HG03442 (cell line): ENCODE measurements around the gene PRAMEF26.
"Not testable (repeated sequence)": the region's sequence is repeated elsewhere in the genome, so short reads cannot be mapped to it uniquely, and the experiment has no call there.

Experiments
- ATAC-seq: cut with Tn5 transposase; IDR thresholded peaks from one replicate; pipeline ENCODE4 v1.9.1; 2021; ENCODE audit warnings: mild to moderate bottlenecking, moderate library complexity; ENCODE audit not compliant: unreplicated experiment

Gene PRAMEF26

DNA sequence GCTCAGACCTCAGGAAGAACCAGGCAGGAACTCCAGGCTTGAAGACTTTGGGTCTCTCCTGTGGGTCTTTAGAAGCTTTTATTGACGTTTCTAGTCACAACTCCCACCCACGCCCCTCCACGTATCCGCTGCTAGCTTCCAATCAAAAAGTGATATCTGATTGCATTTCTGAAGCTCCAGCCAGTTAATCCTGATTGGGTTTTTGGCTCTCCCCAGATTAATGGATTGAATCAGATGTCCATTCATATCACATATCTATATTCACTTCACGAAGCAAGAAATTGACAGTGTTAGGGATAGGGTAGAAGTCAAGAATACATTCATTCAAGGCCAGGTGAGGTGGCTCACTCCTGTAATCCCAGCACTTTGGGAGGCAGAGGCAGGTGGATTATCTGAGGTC, at the start of gene PRAMEF26:
Gene PRAMEF26, minus strand, starts transcription at position 101 of the 400 bp plus-strand sequence. CDS start 2,914 bp downstream, outside the sequence.
- not testable (repeated sequence) for ATAC-seq

DNA sequence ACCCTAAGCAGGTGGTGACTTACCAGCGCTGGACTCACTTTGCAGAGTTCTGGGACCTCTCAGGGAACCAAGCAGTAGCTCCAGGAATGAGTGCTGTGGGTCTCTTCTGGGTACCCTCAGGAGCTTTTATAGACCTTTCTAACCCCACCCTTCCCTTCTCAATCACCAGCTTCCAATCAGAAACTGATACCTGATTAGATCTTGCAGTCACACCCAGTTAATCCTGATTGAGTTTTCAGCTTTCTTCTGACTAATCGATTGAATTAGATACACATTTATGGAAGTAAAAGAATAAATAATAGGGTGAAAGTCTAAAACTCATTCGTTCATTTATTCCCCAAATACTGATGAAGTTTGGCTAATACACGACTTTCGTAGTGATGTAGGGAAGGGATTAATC, 45.5 kb upstream of the PRAMEF26 start, which contains the start of gene PRAMEF13:
Gene PRAMEF13, minus strand, starts transcription at position 101 of the 400 bp plus-strand sequence. CDS start 1,820 bp downstream, outside the sequence.
- not testable (repeated sequence) for ATAC-seq

DNA sequence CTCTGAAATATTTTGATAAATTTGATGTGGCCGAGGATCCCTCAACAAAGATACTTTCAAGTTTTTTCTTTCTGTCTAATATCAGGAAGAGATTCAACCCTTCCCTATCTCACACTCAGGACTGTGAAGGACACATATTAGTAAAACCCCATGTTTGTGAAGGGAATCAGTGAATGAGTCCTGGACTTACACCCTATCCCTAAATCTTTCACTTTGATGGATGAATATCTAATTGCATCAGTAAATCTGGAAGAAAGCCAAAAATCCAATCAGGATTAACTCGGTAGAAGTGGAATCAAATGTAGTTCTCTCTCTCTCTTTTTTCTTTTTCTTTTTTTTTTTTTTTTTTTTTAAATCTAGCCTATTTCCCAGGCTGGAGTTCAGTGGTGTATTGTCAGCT, 15.7 kb upstream of the PRAMEF26 start, which contains the start of gene PRAMEF9:
Gene PRAMEF9, plus strand, starts transcription at position 301 of the 400 bp plus-strand sequence. CDS start 3,433 bp downstream, outside the sequence.
- ATAC-seq: not testable (repeated sequence)

DNA sequence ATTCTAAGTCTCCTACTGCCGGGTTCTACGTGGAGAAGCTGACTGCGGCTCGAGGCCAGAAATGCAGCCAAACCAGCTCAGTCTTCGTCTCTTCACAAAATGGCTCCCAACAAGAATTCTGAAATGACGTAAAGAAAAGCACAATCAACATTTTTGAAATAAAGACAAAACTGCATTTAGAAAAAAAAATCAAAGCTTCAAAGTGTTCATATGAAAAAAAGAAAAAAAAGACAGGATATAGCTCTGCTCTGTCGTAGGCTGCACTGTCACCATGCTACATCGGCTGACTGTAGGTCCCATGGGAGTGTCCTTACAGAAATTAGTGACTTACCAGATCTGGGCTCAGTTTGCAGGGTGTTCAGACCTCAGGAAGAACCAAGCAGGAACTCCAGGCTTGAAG, 9.7 kb upstream of the PRAMEF26 start, which contains the start of gene HNRNPCL4:
Gene HNRNPCL4, minus strand, starts transcription at position 101 of the 400 bp plus-strand sequence. CDS start 164 bp downstream, outside the sequence.
- ATAC-seq: not testable (repeated sequence)

DNA sequence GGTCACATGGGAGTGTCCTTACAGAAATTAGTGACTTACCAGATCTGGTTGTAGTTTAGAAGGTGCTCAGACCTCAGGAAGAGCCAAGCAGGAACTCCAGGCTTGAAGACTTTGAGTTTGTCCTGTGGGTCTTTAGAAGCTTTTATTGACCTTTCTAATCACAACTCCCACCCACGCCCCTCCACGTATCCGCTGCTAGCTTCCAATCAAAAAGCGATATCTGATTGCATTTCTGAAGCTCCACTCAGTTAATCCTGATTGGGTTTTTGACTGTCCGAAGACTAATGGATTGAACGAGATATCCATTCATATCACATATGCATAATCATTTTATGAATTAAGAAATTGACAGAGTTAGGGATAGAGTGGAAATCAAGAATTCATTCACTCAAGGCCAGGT, 39.1 kb downstream of the PRAMEF26 start, which contains the start of gene HNRNPCL2:
Gene HNRNPCL2, minus strand, starts transcription at position 101 of the 400 bp plus-strand sequence. CDS start 454 bp downstream, outside the sequence.
- ATAC-seq: not testable (repeated sequence)
